ENCODE results near the gene CLCN1.

GRCh38 chr7:143382126-143382790 is 66.3 kb downstream of the CLCN1 start:
- TF ChIP-seq CTCF (IDR thresholded peaks at IDR 0.05 in 8 of 11, conservative IDR thresholded peaks at IDR 0.05 in 3 of 11) (no peak), POLR2A (IDR thresholded peaks at IDR 0.05) (no peak), POLR2AphosphoS5 (IDR thresholded peaks at IDR 0.05) (no peak)
